NCI-H146 (cell line): ENCODE results near the gene TRIM17.

ENCODE experiments used
- DNase-seq: peaks from one replicate; lab custom pipeline; 2025; lab: John Stamatoyannopoulos, UW

The TRIM17 gene

DNA sequence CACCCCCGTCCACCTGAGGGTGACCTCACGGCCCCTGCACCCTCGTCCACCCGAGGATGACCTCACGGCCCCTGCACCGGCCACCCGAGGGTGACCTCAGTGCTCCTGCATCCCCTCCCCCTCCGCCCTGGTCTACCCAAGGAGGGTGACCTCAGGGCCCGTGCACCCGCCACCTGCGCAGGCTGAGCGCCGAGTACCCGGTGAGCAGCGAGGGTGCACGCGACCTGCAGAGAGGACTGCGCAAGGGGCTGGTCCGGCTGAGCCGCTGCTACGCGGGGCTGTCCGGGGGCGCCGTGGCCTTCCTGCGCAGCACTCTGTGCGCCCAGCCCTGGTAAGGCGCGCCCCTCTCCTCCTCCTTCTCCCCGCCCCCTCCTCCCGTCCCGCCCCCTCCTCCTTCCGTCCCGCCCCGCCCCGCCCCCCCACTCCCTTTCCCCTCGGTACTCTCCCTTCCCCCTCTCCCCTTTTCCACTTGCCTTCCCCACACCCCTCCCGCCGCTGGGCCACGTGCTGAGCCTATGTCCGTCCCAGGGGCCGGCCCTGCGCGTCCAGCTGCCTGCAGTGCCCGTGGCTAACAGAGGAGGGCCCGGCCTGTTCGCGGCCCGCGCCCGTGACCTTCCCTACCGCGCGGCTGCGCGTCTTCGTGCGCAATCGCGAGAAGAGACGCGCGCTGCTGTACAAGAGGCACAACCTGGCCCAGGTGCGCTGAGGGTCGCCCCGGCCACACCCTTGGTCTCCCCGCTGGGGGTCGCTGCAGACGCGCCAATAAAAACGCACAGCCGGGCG lies 38.4 kb downstream of the TRIM17 start:
- peak; percentile 89 for DNase-seq

GRCh38 chr1:228377664-228378089 lies 39.0 kb downstream of the TRIM17 start:
- DNase-seq: no peak

- DNase-seq: no peak
Measured at GRCh38 chr1:228376651-228377631, 39.7 kb downstream of the TRIM17 start.

GRCh38 chr1:228376262-228376628 lies 40.4 kb downstream of the TRIM17 start:
- DNase-seq: no peak

DNA sequence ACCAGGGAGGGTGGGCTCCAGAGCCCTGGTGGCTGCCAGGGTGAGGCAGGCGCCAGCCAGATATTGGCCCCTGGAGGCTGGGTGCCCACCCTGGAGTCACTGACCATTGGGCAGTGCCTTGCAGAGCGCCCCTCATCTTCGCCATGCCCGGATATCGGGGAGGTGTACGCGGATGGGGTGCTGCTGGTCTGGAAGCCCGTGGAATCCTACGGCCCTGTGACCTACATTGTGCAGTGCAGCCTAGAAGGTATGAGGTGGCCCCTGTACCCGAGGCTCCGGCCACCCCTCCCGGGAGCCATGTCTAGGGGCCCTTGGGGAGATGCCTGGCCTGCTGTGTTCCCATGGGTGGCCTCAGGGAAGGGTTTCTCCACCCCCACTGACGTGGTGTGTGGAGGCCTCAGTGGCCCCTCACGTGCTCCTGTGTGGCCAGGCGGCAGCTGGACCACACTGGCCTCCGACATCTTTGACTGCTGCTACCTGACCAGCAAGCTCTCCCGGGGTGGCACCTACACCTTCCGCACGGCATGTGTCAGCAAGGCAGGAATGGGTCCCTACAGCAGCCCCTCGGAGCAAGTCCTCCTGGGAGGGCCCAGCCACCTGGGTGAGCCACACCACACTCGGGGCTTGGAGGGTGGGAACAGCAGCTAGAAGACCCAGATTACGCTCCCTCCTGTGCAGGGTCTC lies 40.9 kb downstream of the TRIM17 start:
- DNase-seq: no peak

DNA sequence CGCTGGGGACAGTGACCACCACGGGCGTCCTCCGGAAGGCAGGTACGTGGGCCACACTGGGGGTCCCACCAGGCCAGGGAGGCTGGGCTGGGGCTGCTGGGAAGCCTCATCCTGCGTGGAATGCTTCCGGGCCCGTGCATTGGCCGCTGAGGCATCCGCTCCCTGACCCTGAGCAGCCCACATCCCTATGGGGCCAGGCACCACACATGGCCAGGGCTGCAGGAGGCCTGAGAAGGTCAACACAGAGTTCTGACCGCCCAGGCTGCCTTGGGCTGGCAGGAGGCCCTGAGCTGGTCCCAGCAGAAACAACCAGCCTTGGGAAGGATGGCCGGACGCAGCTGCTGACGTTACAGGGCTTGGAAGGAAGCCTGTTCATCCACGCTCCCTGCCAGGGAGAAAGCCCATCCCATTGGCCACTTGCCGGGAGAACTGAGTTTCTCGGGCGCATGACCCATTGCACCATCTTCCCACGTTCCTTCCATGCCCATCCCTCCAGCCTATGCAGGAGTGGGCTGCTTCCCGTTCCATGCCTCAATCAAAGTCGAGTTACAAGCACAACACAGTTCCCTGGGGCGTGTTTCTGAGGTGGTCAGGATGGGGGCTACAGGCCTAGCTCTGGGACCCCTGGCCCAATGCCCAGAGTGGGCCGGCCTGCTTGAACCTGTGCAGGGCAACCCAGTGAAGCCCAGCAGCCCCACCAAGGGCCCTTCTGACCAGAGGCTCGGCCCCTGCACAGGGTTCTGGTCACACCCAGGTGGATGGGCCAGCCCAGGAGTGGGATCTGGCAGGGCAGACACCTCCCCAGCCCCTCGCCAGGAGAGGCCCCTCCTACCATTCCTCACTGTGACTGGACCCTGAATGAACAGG lies 41.7 kb downstream of the TRIM17 start:
- no peak for DNase-seq

DNA sequence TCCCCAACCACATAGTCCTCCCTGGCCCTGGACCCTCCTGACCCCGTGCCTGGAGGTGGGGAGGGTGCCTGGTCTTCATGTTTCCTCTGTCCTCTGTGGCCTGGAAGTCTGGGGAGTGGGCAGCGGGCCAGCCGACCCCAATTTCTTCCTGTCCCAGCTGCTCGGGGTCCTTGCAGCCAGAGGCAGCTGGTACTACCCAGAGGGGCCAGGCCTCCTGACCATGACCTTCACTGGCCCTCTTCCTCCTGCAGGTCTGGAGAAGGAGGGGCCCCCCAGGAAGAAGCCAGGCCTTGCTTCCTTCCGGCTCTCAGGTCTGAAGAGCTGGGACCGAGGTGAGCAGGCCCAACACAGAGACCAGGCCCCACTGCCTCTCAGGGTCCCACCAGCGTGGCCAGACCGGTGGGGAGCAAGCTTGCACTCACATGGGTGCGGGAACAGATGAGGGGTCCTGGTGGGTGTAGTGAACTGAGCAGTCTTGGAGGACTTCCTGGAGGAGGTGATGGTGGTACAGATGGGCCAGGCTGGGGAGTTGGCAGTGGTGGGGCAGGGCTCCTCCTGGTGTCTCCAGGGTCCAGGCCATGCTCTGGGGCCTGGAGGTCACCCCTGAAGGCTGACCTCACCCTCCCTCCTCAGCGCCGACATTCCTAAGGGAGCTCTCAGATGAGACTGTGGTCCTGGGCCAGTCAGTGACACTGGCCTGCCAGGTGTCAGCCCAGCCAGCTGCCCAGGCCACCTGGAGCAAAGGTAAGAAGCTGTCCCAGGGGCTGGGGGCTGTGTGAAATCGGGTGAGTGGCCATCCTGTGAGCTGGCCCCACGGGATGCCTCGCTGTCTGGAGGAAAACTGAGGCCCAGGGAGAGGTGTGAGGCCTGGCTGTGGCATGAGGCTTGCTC lies 42.7 kb downstream of the TRIM17 start:
- no peak for DNase-seq

DNA sequence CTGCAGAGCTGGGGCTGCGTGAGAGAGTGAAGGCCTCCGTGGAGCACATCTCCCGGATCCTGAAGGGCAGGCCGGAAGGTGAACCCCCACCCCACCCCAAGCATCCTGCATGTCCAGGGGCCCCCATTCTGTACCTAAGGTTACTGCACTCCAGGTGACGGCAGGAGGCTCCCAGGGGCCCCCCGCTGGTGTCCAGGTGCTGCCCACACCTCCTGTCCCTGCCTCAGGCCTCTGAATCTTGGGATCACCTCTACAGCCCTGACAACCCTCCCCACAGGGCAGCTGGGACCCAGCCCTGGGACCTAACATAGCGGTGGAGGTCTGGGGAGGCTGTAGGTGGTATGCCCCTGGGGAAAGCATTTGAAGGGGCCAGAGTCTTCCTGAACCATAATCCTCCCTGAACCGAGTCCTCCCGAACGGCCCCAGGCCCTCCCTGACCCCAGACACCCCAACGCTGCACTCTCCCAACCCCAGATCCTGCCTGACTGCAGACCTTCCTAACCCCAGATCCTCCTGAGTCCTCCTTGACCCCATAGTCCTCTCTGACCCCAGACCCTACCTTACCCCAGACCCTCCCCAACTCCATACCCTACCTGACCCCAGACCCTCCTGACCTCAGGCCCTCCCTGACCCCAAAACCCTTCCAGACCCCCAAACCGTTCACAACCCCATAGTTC lies 43.5 kb downstream of the TRIM17 start:
- no peak for DNase-seq

DNA sequence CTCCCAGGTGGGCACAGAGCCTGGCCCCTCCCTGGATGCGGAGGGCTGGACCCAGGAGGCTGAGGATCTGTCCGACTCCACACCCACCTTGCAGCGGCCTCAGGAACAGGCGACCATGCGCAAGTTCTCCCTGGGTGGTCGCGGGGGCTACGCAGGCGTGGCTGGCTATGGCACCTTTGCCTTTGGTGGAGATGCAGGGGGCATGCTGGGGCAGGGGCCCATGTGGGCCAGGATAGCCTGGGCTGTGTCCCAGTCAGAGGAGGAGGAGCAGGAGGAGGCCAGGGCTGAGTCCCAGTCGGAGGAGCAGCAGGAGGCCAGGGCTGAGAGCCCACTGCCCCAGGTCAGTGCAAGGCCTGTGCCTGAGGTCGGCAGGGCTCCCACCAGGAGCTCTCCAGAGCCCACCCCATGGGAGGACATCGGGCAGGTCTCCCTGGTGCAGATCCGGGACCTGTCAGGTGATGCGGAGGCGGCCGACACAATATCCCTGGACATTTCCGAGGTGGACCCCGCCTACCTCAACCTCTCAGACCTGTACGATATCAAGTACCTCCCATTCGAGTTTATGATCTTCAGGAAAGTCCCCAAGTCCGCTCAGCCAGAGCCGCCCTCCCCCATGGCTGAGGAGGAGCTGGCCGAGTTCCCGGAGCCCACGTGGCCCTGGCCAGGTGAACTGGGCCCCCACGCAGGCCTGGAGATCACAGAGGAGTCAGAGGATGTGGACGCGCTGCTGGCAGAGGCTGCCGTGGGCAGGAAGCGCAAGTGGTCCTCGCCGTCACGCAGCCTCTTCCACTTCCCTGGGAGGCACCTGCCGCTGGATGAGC lies 44.3 kb downstream of the TRIM17 start:
- DNase-seq: no peak

DNA sequence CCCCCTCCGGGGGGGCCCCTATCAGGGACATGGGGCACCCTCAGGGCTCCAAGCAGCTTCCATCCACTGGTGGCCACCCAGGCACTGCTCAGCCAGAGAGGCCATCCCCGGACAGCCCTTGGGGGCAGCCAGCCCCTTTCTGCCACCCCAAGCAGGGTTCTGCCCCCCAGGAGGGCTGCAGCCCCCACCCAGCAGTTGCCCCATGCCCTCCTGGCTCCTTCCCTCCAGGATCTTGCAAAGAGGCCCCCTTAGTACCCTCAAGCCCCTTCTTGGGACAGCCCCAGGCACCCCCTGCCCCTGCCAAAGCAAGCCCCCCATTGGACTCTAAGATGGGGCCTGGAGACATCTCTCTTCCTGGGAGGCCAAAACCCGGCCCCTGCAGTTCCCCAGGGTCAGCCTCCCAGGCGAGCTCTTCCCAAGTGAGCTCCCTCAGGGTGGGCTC lies 44.9 kb downstream of the TRIM17 start:
- no peak for DNase-seq

DNA sequence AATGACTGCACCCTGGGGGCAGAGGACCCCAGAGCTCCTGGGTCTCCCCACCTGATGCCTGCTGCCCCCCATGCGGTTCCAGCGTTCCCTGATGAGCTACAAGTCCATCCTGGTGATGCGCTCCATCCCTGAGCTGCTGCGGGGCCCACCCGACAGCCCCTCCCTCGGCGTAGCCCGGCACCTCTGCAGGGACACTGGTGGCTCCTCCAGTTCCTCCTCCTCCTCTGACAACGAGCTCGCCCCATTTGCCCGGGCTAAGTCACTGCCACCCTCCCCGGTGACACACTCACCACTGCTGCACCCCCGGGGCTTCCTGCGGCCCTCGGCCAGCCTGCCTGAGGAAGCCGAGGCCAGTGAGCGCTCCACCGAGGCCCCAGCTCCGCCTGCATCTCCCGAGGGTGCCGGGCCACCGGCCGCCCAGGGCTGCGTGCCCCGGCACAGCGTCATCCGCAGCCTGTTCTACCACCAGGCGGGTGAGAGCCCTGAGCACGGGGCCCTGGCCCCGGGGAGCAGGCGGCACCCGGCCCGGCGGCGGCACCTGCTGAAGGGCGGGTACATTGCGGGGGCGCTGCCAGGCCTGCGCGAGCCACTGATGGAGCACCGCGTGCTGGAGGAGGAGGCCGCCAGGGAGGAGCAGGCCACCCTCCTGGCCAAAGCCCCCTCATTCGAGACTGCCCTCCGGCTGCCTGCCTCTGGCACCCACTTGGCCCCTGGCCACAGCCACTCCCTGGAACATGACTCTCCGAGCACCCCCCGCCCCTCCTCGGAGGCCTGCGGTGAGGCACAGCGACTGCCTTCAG lies 45.5 kb downstream of the TRIM17 start:
- DNase-seq: peak; percentile 48

DNA sequence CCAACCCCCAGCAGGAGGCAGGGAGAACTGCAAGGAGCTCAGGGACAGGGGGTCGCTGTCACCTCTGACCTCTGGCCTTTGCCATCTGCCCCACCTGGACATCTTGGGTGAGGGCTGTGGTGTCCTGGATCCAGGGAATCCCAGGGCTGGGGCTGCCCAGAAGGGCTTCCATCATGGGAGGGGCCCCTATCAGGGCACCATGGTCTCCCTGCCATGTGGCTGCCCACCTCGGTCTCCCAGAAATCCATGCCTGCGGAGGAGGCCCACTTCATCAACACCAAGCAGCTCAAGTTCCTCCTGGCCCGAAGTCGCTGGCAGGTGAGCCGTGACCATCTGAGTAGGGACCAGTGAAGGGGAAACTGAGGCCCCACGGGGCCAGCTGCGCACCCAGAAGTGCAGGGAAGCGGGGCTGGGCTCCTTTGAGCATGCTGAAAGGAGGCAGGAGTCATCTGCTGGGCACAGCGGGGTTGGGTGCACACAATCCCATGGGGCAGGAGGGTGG lies 46.2 kb downstream of the TRIM17 start:
- DNase-seq: no peak

DNA sequence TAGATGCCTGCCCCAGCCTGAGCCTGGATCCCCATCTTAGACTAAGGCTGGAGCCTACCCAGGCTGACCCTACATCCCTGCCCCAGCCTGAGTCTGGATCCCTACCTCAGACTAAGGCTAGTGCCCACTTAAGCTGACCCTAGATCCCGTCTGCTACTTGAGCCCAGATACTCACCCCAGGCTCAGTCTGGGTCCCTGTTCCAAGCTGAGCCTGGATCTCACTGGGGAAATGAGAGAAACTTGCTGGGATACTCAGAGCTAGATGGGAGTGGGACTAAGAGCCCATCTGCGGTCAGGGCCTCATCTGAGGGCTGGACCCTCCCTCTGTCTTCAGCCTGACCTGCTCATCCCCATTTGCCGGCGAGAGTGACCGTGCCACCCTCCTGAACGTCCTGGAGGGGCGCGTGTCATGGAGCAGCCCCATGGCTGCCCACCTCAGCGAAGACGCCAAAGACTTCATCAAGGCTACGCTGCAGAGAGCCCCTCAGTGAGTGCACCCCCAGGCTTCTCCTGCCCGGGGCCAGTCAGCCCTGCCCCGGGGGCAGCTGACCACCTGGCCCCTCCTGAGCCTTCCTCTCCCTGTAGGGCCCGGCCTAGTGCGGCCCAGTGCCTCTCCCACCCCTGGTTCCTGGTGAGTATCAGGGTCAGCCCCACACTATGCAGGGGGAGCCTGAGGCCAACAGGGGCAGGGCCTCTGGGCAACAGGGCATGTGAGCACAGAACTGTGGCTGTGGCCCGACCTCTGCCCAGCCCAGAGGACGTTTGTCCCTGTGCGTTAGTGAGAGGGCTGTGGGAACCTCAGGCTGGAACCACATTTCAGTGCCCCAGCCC lies 46.8 kb downstream of the TRIM17 start:
- no peak for DNase-seq

DNA sequence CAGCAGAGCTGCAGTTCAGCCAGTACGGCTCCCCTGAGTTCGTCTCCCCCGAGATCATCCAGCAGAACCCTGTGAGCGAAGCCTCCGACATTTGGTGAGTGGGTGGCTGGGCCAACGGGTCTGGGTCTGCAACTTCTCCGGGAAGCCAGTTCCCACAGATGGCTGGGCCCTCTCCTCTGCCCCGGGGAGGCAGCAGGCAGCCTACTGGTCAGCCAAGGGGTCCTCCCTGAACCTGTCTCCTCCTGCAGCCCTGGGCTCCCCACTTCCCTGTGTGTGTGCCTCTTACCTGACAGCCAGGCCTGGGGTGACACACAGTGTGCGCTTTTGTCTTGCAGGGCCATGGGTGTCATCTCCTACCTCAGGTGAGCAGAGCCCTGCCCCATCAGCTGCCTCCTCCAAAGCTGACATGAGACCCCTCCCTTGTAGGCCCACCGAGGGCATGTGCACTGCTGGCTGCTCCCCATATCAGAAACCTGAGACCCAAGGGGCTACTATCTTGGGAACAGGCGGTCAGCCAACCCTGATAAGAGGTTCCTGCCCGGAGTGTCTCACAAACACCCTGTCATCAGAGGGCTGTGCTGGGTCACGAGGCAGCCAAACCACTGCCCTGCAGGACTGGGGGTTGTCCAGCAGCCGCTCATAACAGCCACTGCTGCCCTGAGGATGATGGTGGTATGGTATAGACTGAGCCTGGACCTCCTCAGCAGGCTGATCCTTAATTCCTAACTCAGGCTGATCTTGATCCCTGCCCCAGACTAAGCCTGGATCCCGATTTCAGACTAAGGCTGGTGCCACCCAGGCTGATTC lies 47.7 kb downstream of the TRIM17 start:
- DNase-seq: no peak

DNA sequence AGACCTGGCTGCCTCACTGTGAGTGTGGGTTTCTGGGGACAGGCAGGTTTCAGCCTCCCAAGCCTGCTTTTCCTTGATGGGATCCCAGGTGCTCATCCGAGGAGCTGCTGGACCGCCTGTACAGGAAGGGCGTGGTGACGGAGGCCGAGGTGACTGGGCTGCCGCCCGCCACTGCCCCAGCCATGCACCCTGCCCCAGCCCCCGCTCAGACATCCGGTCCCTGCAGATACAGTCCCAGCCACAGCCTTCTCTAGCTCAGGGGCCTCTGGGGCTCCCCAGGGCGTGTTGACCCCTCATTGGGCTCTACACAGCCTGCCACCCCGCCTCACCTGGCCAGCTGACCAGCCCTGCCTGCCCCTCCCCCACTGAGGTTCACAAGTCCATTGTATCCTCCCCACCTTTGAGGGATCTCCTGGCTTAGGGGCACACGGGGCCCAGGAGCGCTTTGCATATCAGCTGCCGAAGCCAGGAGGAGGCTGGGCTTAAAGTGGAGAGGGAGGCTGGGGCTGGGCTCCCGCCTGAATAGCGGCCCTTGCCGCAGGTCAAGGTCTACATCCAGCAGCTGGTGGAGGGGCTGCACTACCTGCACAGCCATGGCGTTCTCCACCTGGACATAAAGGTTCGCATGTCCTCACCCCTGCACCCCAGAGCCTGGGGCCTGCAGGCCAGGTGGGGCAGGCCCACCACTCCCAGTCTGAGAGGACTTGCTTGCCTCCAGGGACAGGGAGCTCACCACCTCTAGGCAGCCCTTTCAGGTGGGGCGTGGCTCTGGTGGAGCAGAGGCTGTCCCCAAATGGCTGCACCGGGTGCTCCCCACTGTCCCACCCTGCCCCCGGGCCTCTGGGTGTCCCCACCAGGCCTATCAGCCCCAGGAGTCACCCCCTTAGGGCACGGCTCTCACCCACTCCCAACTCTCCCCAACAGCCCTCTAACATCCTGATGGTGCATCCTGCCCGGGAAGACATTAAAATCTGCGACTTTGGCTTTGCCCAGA lies 48.6 kb downstream of the TRIM17 start:
- DNase-seq: peak; percentile 66
